ENCODE results near the gene IL16.

- TF ChIP-seq POLR2AphosphoS5 (IDR thresholded peaks at IDR 0.05; ENCODE audit: borderline replicate concordance, low read depth, low read length) (no peak), EZH2 (IDR thresholded peaks at IDR 0.05) (no peak)
These were observed 135.6 kb downstream of the IL16 start for GRCh38 chr15:81332326-81332725.

Data from SK-N-MC (cell line).